Left ventricle myocardium inferior (tissue), 1 donor: Measurements from ENCODE around the gene PTPRM. TPM values are rescaled to one million over a fixed set of nuclear protein-coding genes. Genes with fewer than 3 reads are reported as not detected.

ENCODE experiments used
- DNase-seq: peaks from one replicate; pipeline ENCODE4 v3.0.0-alpha.2; 2020
- H3K27ac ChIP-seq: fragments of 200-600 bp; replicated peaks from 2 replicates; pipeline ENCODE4 v1.8.0; 2021
- H3K27me3 ChIP-seq: fragments of 200-600 bp; 2 replicates; pipeline ENCODE4 v1.8.0; 2021; ENCODE audit warnings: low read depth
- H3K36me3 ChIP-seq: fragments of 200-600 bp; 2 replicates; pipeline ENCODE4 v1.8.0; 2021
- H3K4me1 ChIP-seq: fragments of 200-600 bp; 2 replicates; pipeline ENCODE4 v1.8.0; 2021
- H3K4me3 ChIP-seq: fragments of 200-600 bp; 2 replicates; pipeline ENCODE4 v1.8.0; 2021; ENCODE audit warnings: mild to moderate bottlenecking, moderate library complexity
- H3K9me3 ChIP-seq: fragments of 200-600 bp; replicated peaks from 2 replicates; pipeline ENCODE4 v1.8.0; 2021
- intact Hi-C: fragments of 100-400 bp; cut with micrococcal nuclease; formaldehyde crosslinking; loops from one replicate; pipeline ENCODE4 v1.11.0; 2022
- total RNA-seq: library from RNA; stranded (reverse); fragmentation: NEBNext Ultra II Directional; extraction: Animal tissue kit (Norgen Biotek cat#: 25700); gene quantifications from one replicate; pipeline ENCODE4 v1.2.1, GENCODE V29; 2021
- TF ChIP-seq, protein P1 (sequence below): fragments of 200-600 bp; IDR thresholded peaks from 2 replicates; pipeline ENCODE4 v1.8.0; 2021; ENCODE audit warnings: antibody characterized with exemption, mild to moderate bottlenecking, borderline replicate concordance
- donor health status: DM: no; HTN: yes; CAD: no; lungs with severe emphysema.

The PTPRM gene
- total RNA-seq, 1 donor from 2014 or later = 132 TPM

DNA sequence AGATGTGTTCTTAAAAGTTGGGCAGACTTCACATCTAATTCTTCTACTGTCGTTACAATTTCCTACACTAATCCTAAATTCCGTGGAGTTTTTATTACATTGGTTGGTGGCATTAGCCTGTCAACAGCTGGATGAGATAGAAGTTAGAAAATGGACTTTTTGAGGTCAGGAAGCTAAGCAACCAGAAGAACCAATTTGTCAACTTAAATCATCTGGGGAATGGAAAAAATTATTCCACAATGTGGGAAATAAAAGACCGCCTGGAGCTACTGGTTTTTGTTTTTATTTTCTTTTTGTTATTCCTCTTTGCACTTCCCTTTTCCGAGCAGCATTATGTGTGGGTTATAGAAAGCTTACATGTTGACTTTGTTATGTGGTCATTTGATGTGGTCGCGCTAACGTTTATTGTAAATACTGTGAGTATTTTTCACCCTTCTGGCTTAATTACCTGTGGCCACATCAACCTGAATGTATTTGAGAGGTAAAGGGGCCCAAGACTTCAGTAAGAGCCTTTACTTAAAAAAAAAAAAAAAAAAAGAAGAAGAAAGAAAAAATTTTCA lies 75.3 kb downstream of the PTPRM start:
- no peak for DNase-seq
- Histone ChIP-seq H3K9me3 (no peaks in the 10 kb centered on the region), H3K27me3 (no peaks in the 10 kb centered on the region), H3K4me1 (peaks cover 87% of the 10 kb centered on the region), H3K27ac (no peak overlapping the region), H3K4me3 (no peak overlapping the region), H3K36me3 (no peaks in the 10 kb centered on the region)
- TF ChIP-seq, protein P1, sequence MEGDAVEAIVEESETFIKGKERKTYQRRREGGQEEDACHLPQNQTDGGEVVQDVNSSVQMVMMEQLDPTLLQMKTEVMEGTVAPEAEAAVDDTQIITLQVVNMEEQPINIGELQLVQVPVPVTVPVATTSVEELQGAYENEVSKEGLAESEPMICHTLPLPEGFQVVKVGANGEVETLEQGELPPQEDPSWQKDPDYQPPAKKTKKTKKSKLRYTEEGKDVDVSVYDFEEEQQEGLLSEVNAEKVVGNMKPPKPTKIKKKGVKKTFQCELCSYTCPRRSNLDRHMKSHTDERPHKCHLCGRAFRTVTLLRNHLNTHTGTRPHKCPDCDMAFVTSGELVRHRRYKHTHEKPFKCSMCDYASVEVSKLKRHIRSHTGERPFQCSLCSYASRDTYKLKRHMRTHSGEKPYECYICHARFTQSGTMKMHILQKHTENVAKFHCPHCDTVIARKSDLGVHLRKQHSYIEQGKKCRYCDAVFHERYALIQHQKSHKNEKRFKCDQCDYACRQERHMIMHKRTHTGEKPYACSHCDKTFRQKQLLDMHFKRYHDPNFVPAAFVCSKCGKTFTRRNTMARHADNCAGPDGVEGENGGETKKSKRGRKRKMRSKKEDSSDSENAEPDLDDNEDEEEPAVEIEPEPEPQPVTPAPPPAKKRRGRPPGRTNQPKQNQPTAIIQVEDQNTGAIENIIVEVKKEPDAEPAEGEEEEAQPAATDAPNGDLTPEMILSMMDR = no peak
- intact Hi-C loops = no loop called here

- H3K4me3 ChIP-seq = no peak overlapping the region
- no peaks in the 10 kb centered on the region for H3K27me3 ChIP-seq
- H3K36me3 ChIP-seq = no peaks in the 10 kb centered on the region
- no peak overlapping the region for H3K27ac ChIP-seq
- intact Hi-C loops = no loop called here
- H3K9me3 ChIP-seq = peaks cover 13% of the 10 kb centered on the region
- no peak for DNase-seq
- H3K4me1 ChIP-seq = peaks cover 70% of the 10 kb centered on the region
- TF ChIP-seq, protein P1 = no peak
These were observed 78.6 kb downstream of the PTPRM start for GRCh38 chr18:7645756-7646155.

- Histone ChIP-seq H3K36me3 (peaks cover 3% of the 10 kb centered on the region), H3K27ac (no peak overlapping the region), H3K4me1 (peaks cover 65% of the 10 kb centered on the region), H3K27me3 (no peaks in the 10 kb centered on the region), H3K9me3 (peaks cover 17% of the 10 kb centered on the region), H3K4me3 (no peak overlapping the region)
- intact Hi-C loops = no loop called here
- no peak for DNase-seq
- TF ChIP-seq, protein P1 = no peak
These were observed 79.2 kb downstream of the PTPRM start for GRCh38 chr18:7646174-7646886.

GRCh38 chr18:7647500-7647899 lies 80.4 kb downstream of the PTPRM start:
- H3K9me3 ChIP-seq = peaks cover 17% of the 10 kb centered on the region
- TF ChIP-seq, protein P1 = no peak
- intact Hi-C loops = no loop called here
- no peak overlapping the region for H3K27ac ChIP-seq
- H3K27me3 ChIP-seq = no peaks in the 10 kb centered on the region
- no peak overlapping the region for H3K4me3 ChIP-seq
- peaks cover 3% of the 10 kb centered on the region for H3K36me3 ChIP-seq
- no peak for DNase-seq
- peaks cover 53% of the 10 kb centered on the region for H3K4me1 ChIP-seq

- TF ChIP-seq, protein P1 = no peak
- H3K27me3 ChIP-seq = no peaks in the 10 kb centered on the region
- H3K9me3 ChIP-seq = no peaks in the 10 kb centered on the region
- H3K4me1 ChIP-seq = peaks cover 69% of the 10 kb centered on the region
- DNase-seq = peak; percentile 29
- H3K27ac ChIP-seq = peak overlapping the region; percentile 90
- intact Hi-C loops = no loop called here
- H3K4me3 ChIP-seq = peak overlapping the region; percentile 13
- H3K36me3 ChIP-seq = no peaks in the 10 kb centered on the region
These were observed 89.9 kb downstream of the PTPRM start for GRCh38 chr18:7657050-7657449.
